GM12892 (cell line): Measurements from ENCODE around the gene TRPM3.

ENCODE experiments used
- POLR2A ChIP-seq: IDR thresholded peaks from 2 replicates; pipeline ENCODE4 v1.6.1; 2011; ENCODE audit warnings: low read depth, low read length, control low read depth
- POLR2AphosphoS5 ChIP-seq: IDR thresholded peaks from 2 replicates; pipeline ENCODE4 v1.6.1; 2011; ENCODE audit warnings: low read depth, low read length, control low read depth

DNA sequence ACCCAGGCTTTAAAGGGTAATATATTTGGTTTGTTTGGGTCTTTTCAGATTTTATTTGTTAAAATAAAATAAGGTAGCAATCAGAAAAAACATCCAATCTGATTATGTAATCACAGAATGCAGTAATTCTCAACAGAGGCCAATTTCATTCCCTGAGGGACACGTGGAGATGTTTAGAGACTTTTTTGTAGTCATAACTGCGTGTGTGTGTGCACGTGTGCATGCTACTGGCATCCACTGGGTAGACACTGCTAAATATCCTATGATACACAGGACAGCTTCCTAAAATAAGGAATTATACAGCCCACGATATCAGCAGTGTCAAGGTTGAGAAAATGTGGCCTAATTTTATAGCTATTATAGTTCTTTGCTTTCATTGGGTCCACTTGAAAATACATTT, 526.2 kb downstream of the TRPM3 start:
- TF ChIP-seq POLR2A (no peak), POLR2AphosphoS5 (no peak)
